ENCODE results near the gene ZSCAN30. TPM values are rescaled to one million over a fixed set of nuclear protein-coding genes. Genes with fewer than 3 reads are reported as not detected.

ZSCAN30 gene
- total RNA-seq, 1 donor from 2014 or later = 5.9 TPM

- ATAC-seq = no peak
Observed at GRCh38 chr18:35278969-35279368, 11.1 kb downstream of the ZSCAN30 start.

GRCh38 chr18:35278085-35278484 lies 11.9 kb downstream of the ZSCAN30 start:
- no peak for ATAC-seq

- ATAC-seq = no peak
Observed at GRCh38 chr18:35277633-35278032, 12.4 kb downstream of the ZSCAN30 start.

- no peak for ATAC-seq
Observed at GRCh38 chr18:35276267-35276666, 13.8 kb downstream of the ZSCAN30 start.

DNA sequence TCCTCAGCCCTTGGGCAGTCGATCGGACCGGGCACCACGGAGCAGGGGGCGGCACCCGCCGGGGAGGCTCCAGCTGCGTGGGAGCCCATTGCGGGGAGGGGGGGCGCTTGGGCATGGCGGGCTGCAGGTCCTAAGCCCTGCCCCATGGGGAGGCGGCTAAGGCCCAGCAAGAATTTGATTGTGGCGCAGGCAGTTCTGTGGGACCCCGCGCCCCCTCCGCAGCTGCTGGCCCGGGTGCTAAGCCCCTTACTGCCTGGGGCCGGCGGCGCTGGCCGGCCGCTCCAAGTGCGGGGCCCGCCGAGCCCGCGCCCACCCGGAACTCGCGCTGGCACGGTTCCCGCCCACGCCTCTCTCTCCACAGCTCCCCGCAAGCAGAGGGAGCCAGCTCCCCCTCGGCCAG lies 18.4 kb downstream of the ZSCAN30 start:
- ATAC-seq = no peak

DNA sequence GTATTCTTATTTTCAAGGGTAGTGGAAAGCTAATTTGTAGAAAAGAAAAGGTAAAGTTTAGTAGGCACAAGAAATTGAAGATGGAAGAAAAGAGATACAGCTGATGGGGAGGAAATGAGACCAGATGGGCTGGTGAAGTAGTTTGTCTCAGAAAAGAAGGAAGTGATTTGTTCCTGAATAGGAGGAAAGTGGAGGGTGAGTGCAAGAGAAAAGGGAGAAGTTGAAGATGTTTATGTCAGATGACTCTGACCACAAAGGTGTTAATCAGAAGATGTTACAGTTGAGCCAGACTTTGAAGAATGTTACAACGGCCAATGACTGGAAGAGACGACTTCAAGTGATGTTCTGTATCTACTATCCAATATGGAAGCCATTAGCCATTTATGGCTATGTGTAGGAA lies 21.2 kb downstream of the ZSCAN30 start:
- ATAC-seq = no peak

DNA sequence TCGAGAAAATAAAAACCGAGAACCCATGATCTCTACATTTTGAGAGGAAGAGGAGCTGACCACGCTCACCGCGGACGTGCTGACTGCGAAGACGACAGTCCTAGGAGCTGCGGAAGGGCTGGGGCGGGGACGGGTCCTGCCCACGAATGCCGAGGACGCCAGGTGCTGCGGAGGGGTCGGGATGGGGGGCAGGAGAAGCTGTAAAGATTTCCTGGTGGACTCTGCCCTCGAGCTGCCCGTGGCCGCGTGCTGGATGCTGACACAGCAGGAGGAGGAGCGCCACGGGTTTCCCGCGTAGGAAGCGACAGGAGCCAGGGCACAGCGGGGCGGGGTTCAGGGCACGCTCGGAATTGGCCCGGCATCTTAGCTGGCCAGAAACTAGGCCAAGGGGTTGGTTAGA lies 22.2 kb downstream of the ZSCAN30 start:
- ATAC-seq = peak; percentile 7

GRCh38 chr18:35267161-35267651 lies 22.8 kb downstream of the ZSCAN30 start:
- ATAC-seq = peak; percentile 81

DNA sequence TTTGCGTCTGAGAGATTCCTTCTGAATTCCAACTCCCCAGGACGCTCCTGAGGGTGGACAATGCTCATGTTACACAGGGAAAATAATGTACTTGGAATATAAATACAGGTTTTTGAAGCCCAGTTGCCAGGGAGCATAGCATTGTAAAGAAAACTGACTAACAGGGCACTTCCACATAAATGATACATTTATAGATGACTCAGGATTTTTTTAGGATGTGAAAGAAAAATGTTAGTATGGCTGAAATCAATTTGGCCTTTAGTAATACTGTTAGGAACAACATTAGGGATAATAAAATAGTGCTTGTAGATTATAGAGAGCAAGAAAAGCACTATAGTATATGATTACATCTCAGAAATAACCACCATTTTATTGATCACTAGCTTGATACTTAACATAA lies 25.6 kb downstream of the ZSCAN30 start:
- no peak for ATAC-seq

DNA sequence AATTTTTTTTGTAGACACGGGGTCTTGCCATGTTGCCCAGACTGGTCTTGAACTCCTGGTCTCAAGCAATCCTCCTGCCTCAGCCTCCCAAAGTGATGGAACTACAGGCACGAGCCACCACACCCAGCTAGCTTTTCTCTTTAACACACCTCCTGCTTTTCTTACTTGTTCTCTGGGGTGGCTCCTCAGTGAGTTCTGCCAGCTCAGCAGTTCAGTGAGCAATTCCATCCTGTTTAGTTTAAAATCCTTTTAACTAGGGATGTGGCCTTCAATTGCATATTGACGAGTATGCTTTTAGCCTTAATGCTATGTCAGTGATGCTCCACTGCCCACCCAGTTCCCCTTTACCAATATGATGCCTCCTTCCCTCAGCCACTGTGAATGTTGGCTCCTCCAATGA lies 33.1 kb downstream of the ZSCAN30 start:
- no peak for ATAC-seq

DNA sequence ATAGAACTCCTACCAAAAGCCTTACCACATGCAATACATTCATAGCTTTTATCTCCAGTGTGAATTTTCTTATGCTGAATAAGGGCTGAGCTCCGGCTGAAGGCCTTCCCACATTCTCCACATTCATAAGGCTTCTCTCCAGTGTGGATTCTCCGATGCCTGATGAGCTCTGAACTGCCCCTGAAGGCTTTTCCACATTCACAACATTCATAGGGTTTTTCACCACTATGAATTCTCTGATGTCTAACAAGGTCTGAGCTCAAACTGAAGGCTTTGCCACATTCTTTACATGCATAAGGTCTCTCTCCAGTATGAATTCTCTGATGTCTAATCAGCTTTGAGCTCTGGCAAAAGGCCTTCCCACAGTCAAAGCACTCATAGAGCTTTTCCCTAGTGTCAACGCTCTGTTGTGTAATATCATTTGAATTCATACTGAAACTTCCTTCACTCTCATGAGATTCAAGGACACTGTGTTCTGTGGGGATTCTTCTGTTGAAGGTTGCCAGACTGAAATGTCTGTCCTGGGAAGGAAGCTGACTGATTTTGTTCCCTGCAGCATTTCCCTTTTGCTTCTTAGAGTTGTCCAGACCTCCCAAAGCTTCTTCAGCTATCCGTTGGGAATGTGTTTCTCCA lies 36.3 kb downstream of the ZSCAN30 start:
- ATAC-seq = no peak

- no peak for ATAC-seq
Observed at GRCh38 chr18:35252466-35252865, 37.6 kb downstream of the ZSCAN30 start.

DNA sequence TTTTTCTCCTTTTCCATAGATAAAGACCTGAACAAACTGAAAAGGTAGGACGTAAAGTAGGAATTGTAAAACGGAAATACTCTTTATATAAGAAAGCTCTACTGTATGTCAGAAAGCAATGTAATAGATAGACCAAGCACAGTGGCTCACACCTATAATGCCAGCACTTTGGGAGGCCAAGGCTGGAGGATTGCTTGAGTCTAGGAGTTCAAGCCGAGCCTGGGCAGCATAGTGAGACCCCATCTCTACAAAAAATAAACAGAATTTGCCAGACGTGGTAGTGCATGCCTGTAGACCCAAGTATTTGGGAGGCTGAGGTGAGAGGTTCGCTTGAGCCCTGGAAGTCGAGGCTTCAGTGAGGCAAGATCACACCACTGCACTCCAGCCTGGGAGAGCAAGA lies 41.6 kb downstream of the ZSCAN30 start:
- ATAC-seq = no peak

DNA sequence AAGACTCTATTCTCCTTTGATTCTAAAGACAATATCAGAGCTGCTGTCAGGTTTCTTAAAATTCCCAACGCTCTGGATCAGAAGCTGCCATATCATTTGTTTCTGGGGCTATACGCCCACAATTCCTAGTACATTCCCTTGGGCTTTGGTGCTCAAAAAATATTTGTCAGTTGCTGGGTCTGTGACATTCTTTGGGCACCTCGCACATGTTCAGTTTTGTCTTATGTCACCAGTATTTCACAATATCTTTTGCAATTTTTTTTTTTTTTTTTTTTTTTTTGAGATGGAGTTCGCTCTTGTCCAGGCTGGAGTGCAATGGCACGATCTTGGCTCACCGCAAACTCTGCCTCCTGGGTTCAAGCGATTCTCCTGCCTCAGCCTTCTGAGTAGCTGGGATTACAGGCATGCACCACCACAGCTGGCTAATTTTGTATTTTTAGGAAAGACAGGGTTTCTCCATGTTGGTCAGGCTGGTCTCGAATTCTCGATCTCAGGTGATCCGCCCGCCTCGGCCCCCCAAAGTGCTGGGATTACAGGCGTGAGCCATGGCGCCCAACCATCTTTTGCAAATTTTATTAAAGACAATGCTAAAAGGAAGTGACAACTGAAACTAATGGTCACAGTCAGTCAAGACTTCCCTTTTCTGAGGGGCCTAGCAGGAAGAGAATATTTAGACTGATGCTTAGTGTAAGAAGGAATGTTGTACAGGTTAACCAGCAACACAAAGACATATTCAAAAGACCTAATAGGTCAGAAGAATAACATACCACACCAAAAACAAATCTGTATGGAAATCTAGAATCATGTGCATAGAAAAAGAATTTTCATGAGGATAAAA lies 42.4 kb downstream of the ZSCAN30 start:
- ATAC-seq = no peak

GRCh38 chr18:35246831-35247230 lies 43.2 kb downstream of the ZSCAN30 start:
- no peak for ATAC-seq

DNA sequence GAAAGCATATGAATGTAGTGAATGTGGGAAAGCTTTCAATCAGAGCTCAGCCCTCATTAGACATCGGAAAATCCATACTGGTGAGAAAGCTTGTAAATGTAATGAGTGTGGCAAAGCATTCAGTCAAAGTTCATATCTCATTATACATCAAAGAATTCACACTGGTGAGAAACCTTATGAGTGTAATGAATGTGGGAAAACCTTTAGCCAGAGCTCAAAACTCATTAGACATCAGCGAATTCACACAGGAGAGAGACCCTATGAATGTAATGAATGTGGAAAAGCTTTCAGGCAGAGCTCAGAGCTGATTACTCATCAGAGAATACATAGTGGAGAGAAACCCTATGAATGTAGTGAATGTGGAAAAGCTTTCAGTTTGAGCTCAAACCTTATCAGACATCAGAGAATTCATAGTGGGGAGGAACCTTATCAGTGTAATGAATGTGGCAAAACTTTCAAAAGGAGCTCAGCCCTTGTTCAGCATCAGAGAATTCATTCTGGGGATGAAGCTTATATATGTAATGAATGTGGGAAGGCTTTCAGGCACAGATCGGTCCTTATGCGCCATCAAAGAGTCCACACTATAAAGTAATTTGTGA lies 44.2 kb downstream of the ZSCAN30 start:
- no peak for ATAC-seq

GRCh38 chr18:35244671-35245070 lies 45.4 kb downstream of the ZSCAN30 start:
- ATAC-seq = no peak

GRCh38 chr18:35242426-35242825 lies 47.6 kb downstream of the ZSCAN30 start:
- no peak for ATAC-seq

DNA sequence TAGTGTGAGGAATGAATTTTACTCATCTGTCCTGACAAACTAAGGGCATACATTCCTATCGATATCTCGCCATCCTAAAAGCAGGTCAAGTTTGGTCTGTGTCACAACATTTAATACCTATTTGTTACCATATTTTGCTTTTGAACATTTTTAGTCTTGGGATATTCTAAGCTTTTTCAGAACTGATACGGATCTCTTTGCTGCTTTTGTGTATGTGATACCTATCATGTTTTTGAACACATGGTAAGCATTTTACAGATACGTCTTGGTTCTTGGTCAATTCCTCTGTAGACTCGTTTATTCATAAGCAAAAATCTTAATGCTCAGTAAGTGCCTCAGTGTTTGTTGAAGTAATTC lies 48.6 kb downstream of the ZSCAN30 start:
- no peak for ATAC-seq

DNA sequence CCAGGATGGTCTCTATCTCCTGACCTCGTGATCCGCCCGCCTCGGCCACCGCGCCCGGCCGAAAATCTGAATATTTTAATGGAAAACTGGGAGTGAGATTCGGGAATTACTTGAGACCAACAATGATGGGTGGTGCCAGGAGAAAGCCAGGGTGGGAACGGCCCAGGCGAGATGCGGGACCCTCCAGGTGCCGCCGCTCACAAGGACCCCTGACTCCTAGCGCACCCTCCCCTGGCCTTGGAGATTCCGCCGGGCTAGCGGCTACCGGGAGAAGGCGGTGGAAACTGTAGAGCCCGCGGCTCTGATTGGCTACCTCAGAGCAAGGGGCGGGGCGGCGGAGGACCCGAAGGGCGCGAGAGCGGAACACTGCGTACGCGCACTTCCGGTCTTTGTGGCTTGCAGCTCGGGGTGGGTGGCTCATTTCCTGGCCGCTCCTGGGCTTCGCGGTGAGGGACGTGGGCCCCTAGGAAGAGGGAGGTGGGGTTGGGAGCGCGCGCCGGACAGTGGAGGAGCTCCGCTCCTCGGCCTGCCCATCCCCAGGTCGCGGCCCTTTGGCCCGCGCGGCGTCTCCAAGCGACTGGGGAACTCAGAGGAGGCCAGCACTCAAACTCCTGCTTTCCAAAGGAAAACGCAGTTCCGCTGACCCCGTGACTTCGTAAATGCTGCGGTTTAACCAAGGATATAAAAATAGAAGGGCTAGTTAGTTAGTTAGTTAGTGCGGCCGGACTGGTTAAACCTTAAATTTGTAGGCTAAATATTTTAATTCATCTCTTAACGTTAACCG lies 49.2 kb downstream of the ZSCAN30 start, which contains the start of gene ZNF397:
ZNF397 (plus strand) TSS at position 371 of the 784 bp plus-strand sequence. CDS start 1,437 bp downstream, outside the sequence.
- peak; percentile 100 for ATAC-seq

- no peak for ATAC-seq
Observed at GRCh38 chr18:35239314-35239713, 50.7 kb downstream of the ZSCAN30 start.

DNA sequence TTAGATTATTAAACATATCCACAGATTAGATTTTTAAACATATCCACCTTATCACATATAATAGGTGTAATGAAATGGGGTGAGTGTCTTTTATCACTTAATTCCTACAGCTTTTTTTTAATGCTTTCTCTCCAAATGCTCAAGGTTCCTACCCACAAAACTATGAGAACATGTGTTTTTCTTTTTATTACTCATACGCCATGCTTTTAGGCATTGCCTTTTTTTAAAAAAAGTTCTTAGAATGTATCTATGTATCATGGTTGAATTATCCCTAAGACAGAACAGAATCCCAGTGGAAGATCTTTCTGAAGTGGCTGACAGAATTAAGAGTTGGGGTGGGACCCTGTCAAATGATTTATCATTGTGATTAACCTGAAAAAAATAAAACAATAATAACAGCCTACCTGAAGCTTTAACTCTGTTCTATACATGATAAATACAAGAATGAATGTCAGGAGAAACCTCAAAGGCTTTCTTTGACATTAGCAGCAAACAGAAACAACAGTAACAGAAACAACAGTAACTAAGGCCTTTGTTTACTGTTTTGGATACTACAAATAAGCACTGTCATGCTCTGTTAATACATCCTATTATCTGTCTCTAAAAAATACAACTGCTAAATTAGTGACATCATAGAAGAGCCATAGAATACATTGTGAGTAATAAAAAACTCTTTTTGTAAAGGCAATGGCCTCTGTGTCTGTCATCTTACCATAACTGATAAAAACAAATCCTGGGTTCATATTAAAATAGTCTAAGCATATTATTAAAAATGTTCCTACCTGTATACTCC lies 53.3 kb downstream of the ZSCAN30 start:
- no peak for ATAC-seq

Data from esophagus mucosa (tissue), 1 donor.